Thoracic aorta (tissue), 2 donors: ENCODE measurements around the gene UVRAG. TPM values are rescaled to one million over a fixed set of nuclear protein-coding genes. Genes with fewer than 3 reads are reported as not detected.

Experiments used
- ATAC-seq: fragments of 150-250 bp; one replicate; pipeline ENCODE4 v1.8.0; 2017; ENCODE audit warnings: low read depth; ENCODE audit not compliant: insufficient number of reproducible peaks, low FRiP score
- DNase-seq: peaks from one replicate; pipeline ENCODE4 v3.0.0-alpha.2; 2020; ENCODE audit warnings: low spot score
- H3K27ac ChIP-seq, 2 donors: fragments of 200-600 bp; sonication (generic); 1 replicate in 1 of 2; 2 replicates in 1 of 2; pipeline ENCODE4 v1.5.1; 2016; ENCODE audit warnings: mild to moderate bottlenecking in 2 of 2, moderate library complexity in 2 of 2
- H3K27me3 ChIP-seq: fragments of 200-600 bp; sonication (generic); replicated peaks from 2 replicates; pipeline ENCODE4 v1.6.0; 2016; ENCODE audit warnings: mild to moderate bottlenecking; ENCODE audit not compliant: insufficient read depth
- H3K36me3 ChIP-seq: fragments of 200-600 bp; sonication (generic); one replicate; pipeline ENCODE4 v1.5.1; 2016
- H3K4me1 ChIP-seq, 2 donors: fragments of 200-600 bp; sonication (generic); 1 replicate in 1 of 2; 2 replicates in 1 of 2; pipeline versions ENCODE4 v1.5.1 to v1.6.0; 2016; ENCODE audit warnings: low read depth in 2 of 2, mild to moderate bottlenecking in 1 of 2; ENCODE audit not compliant: control insufficient read depth in 1 of 2
- H3K4me3 ChIP-seq: fragments of 200-600 bp; sonication (generic); 2 replicates; pipeline ENCODE4 v1.5.1; 2016; ENCODE audit warnings: mild to moderate bottlenecking
- H3K9me3 ChIP-seq: fragments of 200-600 bp; sonication (generic); 2 replicates; pipeline ENCODE4 v1.5.1; 2016
- total RNA-seq, 2 donors: library from RNA; depleted of rRNA; stranded (reverse); fragments of >200 nt; gene quantifications; one replicate each; pipeline versions ENCODE4 v1.1.0 to v1.2.3, GENCODE V29; 2016
- TF ChIP-seq, protein P1 (sequence below): fragments of 200-600 bp; sonication (generic); IDR thresholded peaks from one replicate; pipeline ENCODE4 v1.5.1; 2019; ENCODE audit warnings: antibody characterized with exemption

UVRAG gene
- 10 to 100 TPM; 20.4 to 27.7 TPM for total RNA-seq

DNA sequence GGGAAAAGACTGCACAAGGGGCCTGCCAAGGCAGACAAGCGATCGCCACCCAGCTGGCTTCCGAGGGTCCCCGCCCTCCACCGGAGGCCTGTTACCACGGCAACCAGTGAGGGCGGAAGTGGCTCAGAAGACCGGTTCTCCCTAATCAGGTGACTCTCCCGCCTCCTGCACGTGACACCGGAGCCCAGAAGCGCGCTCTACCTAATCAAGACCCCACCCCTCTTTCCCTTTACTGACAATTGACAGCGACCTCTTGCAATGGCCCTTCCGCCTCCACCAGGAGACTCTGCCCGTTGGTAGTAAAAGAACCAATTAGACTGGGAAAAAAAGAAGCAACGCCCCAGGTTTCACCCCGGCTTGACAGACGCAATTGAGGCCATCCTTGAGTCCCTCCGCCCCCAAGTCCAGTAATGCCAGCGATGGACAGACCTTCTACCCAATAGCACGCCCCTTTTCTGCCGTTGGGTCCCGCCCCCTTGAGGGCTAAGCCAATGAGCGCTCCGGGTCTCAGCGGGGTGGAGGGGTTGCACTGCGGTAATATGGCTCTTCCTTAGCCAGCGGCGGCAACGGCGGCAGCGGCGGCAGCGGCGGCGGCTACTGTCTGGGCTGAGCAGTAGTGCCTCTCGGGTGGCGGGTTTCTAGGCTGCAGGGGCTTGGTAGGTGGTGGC is at the start of gene UVRAG:
Gene UVRAG (plus strand): TSS at position 534 of the 668 bp plus-strand sequence. CDS start 198 bp downstream, outside the sequence.
- DNase-seq (peak; percentile 98), ATAC-seq (peak; percentile 99)
- H3K4me3 ChIP-seq: peak within 1 kb of the TSS; percentile 97
- peaks cover 14 to 33% of the 10 kb centered on the region in 2 donors for H3K4me1 ChIP-seq
- H3K9me3 ChIP-seq: no peaks in the 10 kb centered on the region
- TF ChIP-seq, protein P1, sequence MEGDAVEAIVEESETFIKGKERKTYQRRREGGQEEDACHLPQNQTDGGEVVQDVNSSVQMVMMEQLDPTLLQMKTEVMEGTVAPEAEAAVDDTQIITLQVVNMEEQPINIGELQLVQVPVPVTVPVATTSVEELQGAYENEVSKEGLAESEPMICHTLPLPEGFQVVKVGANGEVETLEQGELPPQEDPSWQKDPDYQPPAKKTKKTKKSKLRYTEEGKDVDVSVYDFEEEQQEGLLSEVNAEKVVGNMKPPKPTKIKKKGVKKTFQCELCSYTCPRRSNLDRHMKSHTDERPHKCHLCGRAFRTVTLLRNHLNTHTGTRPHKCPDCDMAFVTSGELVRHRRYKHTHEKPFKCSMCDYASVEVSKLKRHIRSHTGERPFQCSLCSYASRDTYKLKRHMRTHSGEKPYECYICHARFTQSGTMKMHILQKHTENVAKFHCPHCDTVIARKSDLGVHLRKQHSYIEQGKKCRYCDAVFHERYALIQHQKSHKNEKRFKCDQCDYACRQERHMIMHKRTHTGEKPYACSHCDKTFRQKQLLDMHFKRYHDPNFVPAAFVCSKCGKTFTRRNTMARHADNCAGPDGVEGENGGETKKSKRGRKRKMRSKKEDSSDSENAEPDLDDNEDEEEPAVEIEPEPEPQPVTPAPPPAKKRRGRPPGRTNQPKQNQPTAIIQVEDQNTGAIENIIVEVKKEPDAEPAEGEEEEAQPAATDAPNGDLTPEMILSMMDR: peak; percentile 12
- no peaks in the 10 kb centered on the region for H3K27me3 ChIP-seq
- H3K36me3 ChIP-seq: no peaks in the 10 kb centered on the region
- H3K27ac ChIP-seq: peak within 1 kb of the TSS; percentile 88

DNA sequence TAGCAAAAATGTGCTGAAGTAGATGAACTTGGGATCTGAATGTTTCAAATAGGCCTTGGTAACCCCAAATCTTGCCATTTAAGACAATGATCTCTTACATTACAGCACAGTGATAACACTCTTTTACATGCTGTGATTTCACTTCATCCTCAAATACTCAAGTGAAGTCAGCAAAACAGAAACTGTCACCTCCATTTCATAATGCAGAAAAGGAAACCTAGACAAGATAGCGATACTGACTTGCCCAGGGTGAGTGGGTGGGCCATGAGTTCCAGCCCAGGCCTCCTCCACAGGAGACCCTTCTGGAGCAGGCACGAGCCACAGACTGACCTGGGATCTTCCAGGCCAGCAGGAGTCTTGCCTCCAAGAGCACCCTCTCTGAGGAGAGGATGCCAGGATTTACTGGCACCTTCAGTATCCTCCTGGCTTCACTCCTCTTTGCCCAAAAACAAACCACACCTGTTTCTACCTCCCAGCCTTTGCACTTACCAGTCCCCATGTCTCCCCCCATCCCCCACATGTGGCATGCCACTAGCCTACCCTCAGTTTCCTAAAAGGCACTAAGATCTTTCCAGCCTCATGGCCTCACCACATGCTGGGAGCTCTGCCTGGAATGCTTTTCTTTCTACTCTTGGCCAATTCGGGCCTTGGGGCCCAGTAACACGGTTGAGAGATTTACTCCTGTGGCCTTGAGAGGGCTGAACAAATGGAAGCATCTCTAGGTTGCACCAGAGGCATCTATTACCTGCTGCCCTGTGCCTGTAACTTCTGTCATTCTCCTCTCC is 48.4 kb upstream of the UVRAG start:
- Histone ChIP-seq H3K9me3 (no peaks in the 10 kb centered on the region), H3K27me3 (no peaks in the 10 kb centered on the region), H3K36me3 (no peaks in the 10 kb centered on the region), H3K4me3 (no peak overlapping the region), H3K4me1 (peaks cover 6 to 22% of the 10 kb centered on the region in 2 donors), H3K27ac (no peak overlapping the region)
- ATAC-seq: no peak
- TF ChIP-seq, protein P1: no peak
- no peak for DNase-seq

DNA sequence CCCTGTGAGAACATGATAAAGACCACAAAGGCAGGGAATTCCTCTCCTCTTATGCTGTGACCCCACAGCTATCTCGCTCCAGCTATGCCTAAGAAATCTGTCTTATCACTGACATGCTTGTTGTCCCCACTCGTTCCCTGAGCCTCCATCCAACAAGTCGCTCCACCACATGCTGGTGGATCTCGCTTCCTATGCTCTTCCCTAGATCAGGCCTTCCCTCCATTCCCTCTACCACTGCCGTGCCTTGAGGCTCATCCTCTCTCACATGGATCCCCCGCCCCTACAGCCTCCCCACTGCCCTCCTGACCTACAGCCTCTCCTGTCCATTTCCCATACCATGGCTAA is 47.8 kb upstream of the UVRAG start:
- TF ChIP-seq, protein P1: no peak
- peaks cover 6 to 22% of the 10 kb centered on the region in 2 donors for H3K4me1 ChIP-seq
- H3K27ac ChIP-seq: no peak overlapping the region
- DNase-seq (no peak), ATAC-seq (no peak)
- H3K4me3 ChIP-seq: no peak overlapping the region
- no peaks in the 10 kb centered on the region for H3K9me3 ChIP-seq
- H3K36me3 ChIP-seq: no peaks in the 10 kb centered on the region
- H3K27me3 ChIP-seq: no peaks in the 10 kb centered on the region

DNA sequence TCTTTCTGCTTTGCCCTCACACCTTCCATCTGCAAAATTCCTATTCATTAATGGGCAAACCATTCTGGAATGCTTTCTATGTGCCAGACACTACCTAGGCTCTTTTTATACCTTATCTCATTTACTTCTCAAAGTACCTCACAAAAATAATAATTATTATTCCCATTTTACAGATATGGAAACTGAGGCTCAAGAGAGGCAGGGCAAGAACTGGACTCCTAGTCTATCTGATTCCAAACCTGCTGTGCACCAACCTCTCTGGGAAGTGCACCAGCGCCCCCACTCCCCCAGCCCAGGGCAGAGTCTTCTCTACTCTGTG is 47.3 kb upstream of the UVRAG start:
- no peak overlapping the region for H3K27ac ChIP-seq
- H3K4me1 ChIP-seq: peaks cover 6 to 22% of the 10 kb centered on the region in 2 donors
- H3K9me3 ChIP-seq: no peaks in the 10 kb centered on the region
- ATAC-seq: no peak
- DNase-seq: no peak
- H3K36me3 ChIP-seq: no peaks in the 10 kb centered on the region
- no peaks in the 10 kb centered on the region for H3K27me3 ChIP-seq
- peak overlapping the region; percentile 73 for H3K4me3 ChIP-seq
- TF ChIP-seq, protein P1: no peak

DNA sequence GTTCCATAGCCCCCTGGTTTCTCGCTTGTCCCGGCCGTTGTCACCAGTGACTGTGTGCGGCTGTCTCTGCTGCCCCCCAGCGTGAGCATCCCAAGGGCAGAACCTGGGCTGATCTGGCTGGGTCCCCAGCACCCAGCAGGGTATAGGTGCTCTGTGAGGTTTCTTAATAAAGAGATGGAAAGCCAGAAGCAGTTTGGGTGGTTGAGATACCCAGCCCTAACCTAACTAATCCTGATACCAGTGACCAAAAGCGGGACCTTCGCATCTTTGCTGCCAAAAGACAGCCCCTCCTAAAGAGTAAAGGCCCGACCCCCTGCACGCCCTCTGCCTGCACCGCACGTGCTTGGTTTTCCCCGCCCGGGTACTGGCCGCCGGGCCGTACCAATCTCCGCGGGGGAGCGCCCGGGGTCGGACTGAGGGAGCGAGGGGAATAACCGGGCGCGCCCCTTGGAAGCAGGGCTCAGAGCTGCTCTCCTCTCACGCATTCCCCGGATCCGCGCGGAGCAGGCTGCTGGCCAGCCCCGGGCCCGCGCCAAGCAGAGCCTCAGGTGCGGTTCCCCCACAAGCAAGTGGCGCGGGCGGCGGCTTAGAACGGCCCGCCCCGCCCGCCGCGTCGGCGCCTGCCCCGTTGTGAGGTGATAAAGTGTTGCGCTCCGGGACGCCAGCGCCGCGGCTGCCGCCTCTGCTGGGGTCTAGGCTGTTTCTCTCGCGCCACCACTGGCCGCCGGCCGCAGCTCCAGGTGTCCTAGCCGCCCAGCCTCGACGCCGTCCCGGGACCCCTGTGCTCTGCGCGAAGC is 46.7 kb upstream of the UVRAG start, which contains the start of gene DGAT2:
Gene DGAT2 (plus strand): TSS at position 667 of the 797 bp plus-strand sequence. CDS start 214 bp downstream, outside the sequence.
- TF ChIP-seq, protein P1: peak; percentile 22
- Histone ChIP-seq H3K36me3 (no peaks in the 10 kb centered on the region), H3K27ac (peak within 1 kb of the TSS in 1 of 2 donors; percentile 5), H3K4me1 (peaks cover 6 to 22% of the 10 kb centered on the region in 2 donors), H3K27me3 (no peaks in the 10 kb centered on the region), H3K4me3 (peak within 1 kb of the TSS; percentile 73), H3K9me3 (no peaks in the 10 kb centered on the region)
- DNase-seq (no peak), ATAC-seq (peak; percentile 63)
